ENCODE data around the gene ADAMTSL1.

ADAMTSL1 gene

GRCh38 chr9:18739127-18739526 lies 265.2 kb downstream of the ADAMTSL1 start:
- Histone ChIP-seq H3K27me3 (ENCODE audit: control insufficient read depth in 2 of 2, insufficient read depth in 2 of 2, low read length in 2 of 2) (no peaks in the 10 kb centered on the region), H3K27ac (ENCODE audit: low read depth in 2 of 2, low read length in 2 of 2) (no peak overlapping the region), H3K9ac (ENCODE audit: low read depth in 1 of 2, low read length in 2 of 2) (no peak overlapping the region), H3K36me3 (ENCODE audit: control insufficient read depth in 2 of 2, insufficient read depth in 2 of 2, low read length in 2 of 2) (no peaks in the 10 kb centered on the region), H3K4me1 (ENCODE audit: control insufficient read depth in 2 of 2, insufficient read depth in 2 of 2, low read length in 2 of 2) (no peaks in the 10 kb centered on the region), H3K4me3 (ENCODE audit: low read length in 2 of 2) (no peak overlapping the region), H3K9me3 (ENCODE audit: control insufficient read depth in 2 of 2, low read length in 2 of 2) (no peaks in the 10 kb centered on the region)

- no peak overlapping the region for H3K4me3 ChIP-seq (ENCODE audit: low read length in 2 of 2)
- H3K36me3 ChIP-seq (ENCODE audit: control insufficient read depth in 2 of 2, insufficient read depth in 2 of 2, low read length in 2 of 2) = no peaks in the 10 kb centered on the region
- no peaks in the 10 kb centered on the region for H3K4me1 ChIP-seq (ENCODE audit: control insufficient read depth in 2 of 2, insufficient read depth in 2 of 2, low read length in 2 of 2)
- H3K9me3 ChIP-seq (ENCODE audit: control insufficient read depth in 2 of 2, low read length in 2 of 2) = no peaks in the 10 kb centered on the region
- H3K27me3 ChIP-seq (ENCODE audit: control insufficient read depth in 2 of 2, insufficient read depth in 2 of 2, low read length in 2 of 2) = no peaks in the 10 kb centered on the region
- no peak overlapping the region for H3K9ac ChIP-seq (ENCODE audit: low read depth in 1 of 2, low read length in 2 of 2)
- no peak overlapping the region for H3K27ac ChIP-seq (ENCODE audit: low read depth in 2 of 2, low read length in 2 of 2)
Measured at GRCh38 chr9:18739641-18740318, 265.8 kb downstream of the ADAMTSL1 start.

GRCh38 chr9:18741359-18741758 lies 267.4 kb downstream of the ADAMTSL1 start:
- Histone ChIP-seq H3K9ac (ENCODE audit: low read depth in 1 of 2, low read length in 2 of 2) (no peak overlapping the region), H3K27me3 (ENCODE audit: control insufficient read depth in 2 of 2, insufficient read depth in 2 of 2, low read length in 2 of 2) (no peaks in the 10 kb centered on the region), H3K36me3 (ENCODE audit: control insufficient read depth in 2 of 2, insufficient read depth in 2 of 2, low read length in 2 of 2) (no peaks in the 10 kb centered on the region), H3K9me3 (ENCODE audit: control insufficient read depth in 2 of 2, low read length in 2 of 2) (no peaks in the 10 kb centered on the region), H3K4me3 (ENCODE audit: low read length in 2 of 2) (no peak overlapping the region), H3K4me1 (ENCODE audit: control insufficient read depth in 2 of 2, insufficient read depth in 2 of 2, low read length in 2 of 2) (no peaks in the 10 kb centered on the region), H3K27ac (ENCODE audit: low read depth in 2 of 2, low read length in 2 of 2) (no peak overlapping the region)

- Histone ChIP-seq H3K27me3 (ENCODE audit: control insufficient read depth in 2 of 2, insufficient read depth in 2 of 2, low read length in 2 of 2) (no peaks in the 10 kb centered on the region), H3K27ac (ENCODE audit: low read depth in 2 of 2, low read length in 2 of 2) (no peak overlapping the region), H3K9ac (ENCODE audit: low read depth in 1 of 2, low read length in 2 of 2) (no peak overlapping the region), H3K36me3 (ENCODE audit: control insufficient read depth in 2 of 2, insufficient read depth in 2 of 2, low read length in 2 of 2) (no peaks in the 10 kb centered on the region), H3K4me3 (ENCODE audit: low read length in 2 of 2) (no peak overlapping the region), H3K4me1 (ENCODE audit: control insufficient read depth in 2 of 2, insufficient read depth in 2 of 2, low read length in 2 of 2) (no peaks in the 10 kb centered on the region), H3K9me3 (ENCODE audit: control insufficient read depth in 2 of 2, low read length in 2 of 2) (no peaks in the 10 kb centered on the region)
Measured at GRCh38 chr9:18741945-18742344, 268.0 kb downstream of the ADAMTSL1 start.

GRCh38 chr9:18743421-18743820 lies 269.5 kb downstream of the ADAMTSL1 start:
- H3K27ac ChIP-seq (ENCODE audit: low read depth in 2 of 2, low read length in 2 of 2) = no peak overlapping the region

DNA sequence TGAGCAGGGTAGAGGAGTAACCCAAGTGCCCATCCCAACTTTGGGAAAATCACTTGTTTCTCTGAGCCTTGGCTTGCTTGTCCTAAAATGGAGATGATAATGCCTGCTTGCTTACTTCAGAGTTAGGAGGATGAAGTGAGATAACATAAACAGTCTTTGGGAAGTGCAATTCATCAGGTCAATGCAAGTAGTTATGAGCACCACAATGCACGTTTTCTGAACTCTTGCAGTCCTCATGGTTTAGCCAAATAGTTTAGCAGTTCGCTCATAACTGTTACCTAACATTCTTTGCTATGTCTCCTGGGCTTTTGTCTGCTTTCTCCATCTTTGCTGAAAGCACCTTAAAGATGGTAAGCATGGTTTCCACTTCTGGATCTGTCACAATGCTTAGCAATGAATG lies 270.0 kb downstream of the ADAMTSL1 start:
- no peak overlapping the region for H3K27ac ChIP-seq (ENCODE audit: low read depth in 2 of 2, low read length in 2 of 2)

More at GRCh38 chr9:18743421-18743820, 269.5 kb downstream of the ADAMTSL1 start:
- Histone ChIP-seq H3K27me3 (ENCODE audit: control insufficient read depth in 2 of 2, insufficient read depth in 2 of 2, low read length in 2 of 2) (no peaks in the 10 kb centered on the region), H3K4me3 (ENCODE audit: low read length in 2 of 2) (no peak overlapping the region), H3K4me1 (ENCODE audit: control insufficient read depth in 2 of 2, insufficient read depth in 2 of 2, low read length in 2 of 2) (no peaks in the 10 kb centered on the region), H3K9ac (ENCODE audit: low read depth in 1 of 2, low read length in 2 of 2) (no peak overlapping the region), H3K36me3 (ENCODE audit: control insufficient read depth in 2 of 2, insufficient read depth in 2 of 2, low read length in 2 of 2) (no peaks in the 10 kb centered on the region), H3K9me3 (ENCODE audit: control insufficient read depth in 2 of 2, low read length in 2 of 2) (no peaks in the 10 kb centered on the region)

GRCh38 chr9:18745710-18746109 lies 271.8 kb downstream of the ADAMTSL1 start:
- Histone ChIP-seq H3K9me3 (ENCODE audit: control insufficient read depth in 2 of 2, low read length in 2 of 2) (no peaks in the 10 kb centered on the region), H3K4me3 (ENCODE audit: low read length in 2 of 2) (no peak overlapping the region), H3K4me1 (ENCODE audit: control insufficient read depth in 2 of 2, insufficient read depth in 2 of 2, low read length in 2 of 2) (no peaks in the 10 kb centered on the region), H3K9ac (ENCODE audit: low read depth in 1 of 2, low read length in 2 of 2) (no peak overlapping the region), H3K36me3 (ENCODE audit: control insufficient read depth in 2 of 2, insufficient read depth in 2 of 2, low read length in 2 of 2) (no peaks in the 10 kb centered on the region), H3K27me3 (ENCODE audit: control insufficient read depth in 2 of 2, insufficient read depth in 2 of 2, low read length in 2 of 2) (no peaks in the 10 kb centered on the region), H3K27ac (ENCODE audit: low read depth in 2 of 2, low read length in 2 of 2) (no peak overlapping the region)

More for the DNA sequence above, 270.0 kb downstream of the ADAMTSL1 start:
- Histone ChIP-seq H3K36me3 (ENCODE audit: control insufficient read depth in 2 of 2, insufficient read depth in 2 of 2, low read length in 2 of 2) (no peaks in the 10 kb centered on the region), H3K4me3 (ENCODE audit: low read length in 2 of 2) (no peak overlapping the region), H3K9ac (ENCODE audit: low read depth in 1 of 2, low read length in 2 of 2) (no peak overlapping the region), H3K27me3 (ENCODE audit: control insufficient read depth in 2 of 2, insufficient read depth in 2 of 2, low read length in 2 of 2) (no peaks in the 10 kb centered on the region), H3K4me1 (ENCODE audit: control insufficient read depth in 2 of 2, insufficient read depth in 2 of 2, low read length in 2 of 2) (no peaks in the 10 kb centered on the region), H3K9me3 (ENCODE audit: control insufficient read depth in 2 of 2, low read length in 2 of 2) (no peaks in the 10 kb centered on the region)

GRCh38 chr9:18746631-18747030 lies 272.7 kb downstream of the ADAMTSL1 start:
- H3K4me1 ChIP-seq (ENCODE audit: control insufficient read depth in 2 of 2, insufficient read depth in 2 of 2, low read length in 2 of 2) = no peaks in the 10 kb centered on the region
- H3K4me3 ChIP-seq (ENCODE audit: low read length in 2 of 2) = no peak overlapping the region
- no peaks in the 10 kb centered on the region for H3K36me3 ChIP-seq (ENCODE audit: control insufficient read depth in 2 of 2, insufficient read depth in 2 of 2, low read length in 2 of 2)
- no peaks in the 10 kb centered on the region for H3K9me3 ChIP-seq (ENCODE audit: control insufficient read depth in 2 of 2, low read length in 2 of 2)
- H3K9ac ChIP-seq (ENCODE audit: low read depth in 1 of 2, low read length in 2 of 2) = no peak overlapping the region
- H3K27me3 ChIP-seq (ENCODE audit: control insufficient read depth in 2 of 2, insufficient read depth in 2 of 2, low read length in 2 of 2) = no peaks in the 10 kb centered on the region
- no peak overlapping the region for H3K27ac ChIP-seq (ENCODE audit: low read depth in 2 of 2, low read length in 2 of 2)

DNA sequence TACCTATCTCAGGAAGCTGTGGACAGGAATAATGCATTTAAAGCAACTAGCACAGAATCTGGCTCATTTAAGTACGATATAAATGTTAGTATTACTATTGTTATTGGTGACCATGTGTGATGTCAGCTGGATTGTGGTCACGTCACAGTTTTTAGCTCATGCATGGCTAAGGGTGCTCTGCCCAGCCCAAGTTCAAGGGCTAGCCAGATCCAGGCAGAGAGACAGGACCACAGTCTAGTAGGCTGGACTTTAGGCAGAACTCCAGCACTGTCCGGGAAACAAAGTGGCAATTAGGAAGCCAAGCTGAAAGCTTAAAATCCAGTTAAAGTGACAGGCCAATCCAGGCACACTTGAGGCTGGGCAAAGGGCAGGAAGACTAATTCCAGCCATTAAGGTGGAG lies 273.6 kb downstream of the ADAMTSL1 start:
- Histone ChIP-seq H3K9ac (ENCODE audit: low read depth in 1 of 2, low read length in 2 of 2) (no peak overlapping the region), H3K4me3 (ENCODE audit: low read length in 2 of 2) (no peak overlapping the region), H3K4me1 (ENCODE audit: control insufficient read depth in 2 of 2, insufficient read depth in 2 of 2, low read length in 2 of 2) (no peaks in the 10 kb centered on the region), H3K36me3 (ENCODE audit: control insufficient read depth in 2 of 2, insufficient read depth in 2 of 2, low read length in 2 of 2) (no peaks in the 10 kb centered on the region), H3K27ac (ENCODE audit: low read depth in 2 of 2, low read length in 2 of 2) (no peak overlapping the region), H3K9me3 (ENCODE audit: control insufficient read depth in 2 of 2, low read length in 2 of 2) (no peaks in the 10 kb centered on the region), H3K27me3 (ENCODE audit: control insufficient read depth in 2 of 2, insufficient read depth in 2 of 2, low read length in 2 of 2) (no peaks in the 10 kb centered on the region)

DNA sequence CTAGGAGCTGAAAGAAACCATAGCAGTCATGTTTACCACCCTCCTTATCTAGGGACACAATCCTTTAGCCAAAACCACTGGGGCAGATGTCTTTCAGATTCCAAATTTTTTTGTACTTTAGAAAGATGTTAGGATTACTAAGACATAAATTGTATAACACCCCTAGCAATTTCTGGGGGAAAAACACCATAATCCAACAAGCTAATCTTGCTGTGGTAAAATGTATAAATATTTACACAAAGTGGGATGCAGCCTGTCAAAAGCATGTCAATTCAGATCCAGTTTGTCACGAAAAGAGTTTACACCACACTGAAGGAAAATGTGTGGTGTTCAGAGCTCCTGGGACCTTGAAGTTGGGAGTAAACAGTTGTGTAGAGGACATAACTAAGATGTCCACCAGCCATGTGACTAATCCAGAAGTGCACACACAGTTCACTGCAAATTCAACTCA lies 274.3 kb downstream of the ADAMTSL1 start:
- H3K36me3 ChIP-seq (ENCODE audit: control insufficient read depth in 2 of 2, insufficient read depth in 2 of 2, low read length in 2 of 2) = no peaks in the 10 kb centered on the region
- H3K27ac ChIP-seq (ENCODE audit: low read depth in 2 of 2, low read length in 2 of 2) = no peak overlapping the region
- H3K9ac ChIP-seq (ENCODE audit: low read depth in 1 of 2, low read length in 2 of 2) = no peak overlapping the region

More for the DNA sequence above, 274.3 kb downstream of the ADAMTSL1 start:
- no peaks in the 10 kb centered on the region for H3K4me1 ChIP-seq (ENCODE audit: control insufficient read depth in 2 of 2, insufficient read depth in 2 of 2, low read length in 2 of 2)
- no peak overlapping the region for H3K4me3 ChIP-seq (ENCODE audit: low read length in 2 of 2)
- H3K9me3 ChIP-seq (ENCODE audit: control insufficient read depth in 2 of 2, low read length in 2 of 2) = no peaks in the 10 kb centered on the region
- no peaks in the 10 kb centered on the region for H3K27me3 ChIP-seq (ENCODE audit: control insufficient read depth in 2 of 2, insufficient read depth in 2 of 2, low read length in 2 of 2)
